Heart left ventricle (tissue), 16 donors: ENCODE measurements around the gene LMBRD1. TPM values are rescaled to one million over a fixed set of nuclear protein-coding genes. Genes with fewer than 3 reads are reported as not detected.
A peak's percentile ranks its signal among the peaks of the same experiment; 100 is the strongest.

ENCODE experiments used
- ATAC-seq, 4 donors: fragments of 200-7000 bp; cut with Tn5 transposase; one replicate each; pipeline ENCODE4 v1.9.1; 2020 to 2022; ENCODE audit warnings: moderate library complexity in 4 of 4, mild to moderate bottlenecking in 3 of 4, moderate number of reproducible peaks in 1 of 4
- DNase-seq, 5 donors: peaks; one replicate each; pipeline ENCODE4 v3.0.0-alpha.2; 2020
- H3K27ac ChIP-seq, 12 donors: fragments of 200-600 bp; sonication (generic) in 4 of 12; one replicate each; pipeline versions ENCODE4 v1.5.0 to v1.8.0; 2016 to 2022; ENCODE audit warnings: mild to moderate bottlenecking in 2 of 12
- H3K27me3 ChIP-seq, 9 donors: fragments of 200-600 bp; sonication (generic) in 2 of 9; one replicate each; pipeline versions ENCODE4 v1.5.1 to v1.8.0; 2016 to 2022; ENCODE audit warnings: mild to moderate bottlenecking in 3 of 9
- H3K36me3 ChIP-seq, 9 donors: fragments of 200-600 bp; sonication (generic) in 2 of 9; one replicate each; pipeline versions ENCODE4 v1.5.0 to v1.8.0; 2018 to 2022; ENCODE audit warnings: mild to moderate bottlenecking in 2 of 9
- H3K4me1 ChIP-seq, 12 donors: fragments of 200-600 bp; sonication (generic) in 4 of 12; one replicate each; pipeline versions ENCODE4 v1.5.0 to v1.8.0; 2016 to 2022; ENCODE audit warnings: mild to moderate bottlenecking in 3 of 12
- H3K4me3 ChIP-seq, 12 donors: fragments of 200-600 bp; sonication (generic) in 4 of 12; one replicate each; pipeline versions ENCODE4 v1.5.0 to v1.8.0; 2017 to 2022; ENCODE audit warnings: mild to moderate bottlenecking in 9 of 12, moderate library complexity in 4 of 12
- H3K9me3 ChIP-seq, 12 donors: fragments of 200-600 bp; sonication (generic) in 4 of 12; one replicate each; pipeline versions ENCODE4 v1.5.0 to v1.8.0; 2016 to 2022; ENCODE audit warnings: mild to moderate bottlenecking in 1 of 12
- CTCF ChIP-seq, 12 donors: fragments of 200-600 bp; sonication (generic) in 4 of 12; IDR thresholded peaks; one replicate each; pipeline versions ENCODE4 v1.5.0 to v1.8.0; 2018 to 2022; ENCODE audit warnings: antibody characterized with exemption in 12 of 12, mild to moderate bottlenecking in 5 of 12
- POLR2A ChIP-seq, 2 donors: fragments of 450-650 bp; IDR thresholded peaks; one replicate each; pipeline ENCODE4 v1.6.1; 2017; ENCODE audit warnings: antibody characterized with exemption in 2 of 2, mild to moderate bottlenecking in 2 of 2, moderate library complexity in 2 of 2
- WGBS, 4 donors: extraction: QIAGEN DNeasy Blood & Tissue Kit in 2 of 4; methylation state at CpG; one replicate each; pipeline versions ENCODE4 v1.1.5 to v1.1.7; 2013 to 2018; 5-methylcytosine and 5-hydroxymethylcytosine counted together
- intact Hi-C, 10 donors: fragments of 100-400 bp; cut with DNase I; formaldehyde crosslinking; loops; one replicate each; pipeline versions ENCODE4 v1.11.1 to v1.14.2; 2022
- polyA plus RNA-seq, 2 donors: library from polyadenylated mRNA; stranded (reverse); fragments of 200-250 nt; gene quantifications; one replicate each; pipeline ENCODE4 v1.2.3, GENCODE V29; 2013
- total RNA-seq, 9 donors: library from RNA; depleted of rRNA in 2 of 9; stranded (reverse); fragments of >200 nt in 2 of 9; fragmentation: NEBNext Ultra II Directional in 3 of 9; extraction: Animal tissue kit (Norgen Biotek cat#: 25700) in 3 of 9; gene quantifications; one replicate each; pipeline versions ENCODE4 v1.1.0 to v1.2.4, GENCODE V29; 2016 to 2023
- donor health status: ischemic (EF 13 %, LVEDD 7.1; RV severe dilation, severe dysfunction).
- donor health status: healthy with polysubstance abuse.
- donor health status: DM: no; HTN: yes; CAD: no.
- donor health status: DM: no; HTN: no; CAD: no.
- donor health status: ischemic (EF 25% LVEDD 6.9; RV normal size, moderate dysfunction).
- donor health status: ischemic (EF 25% LVEDD 5.7; RV mildly dilated, moderate dysfunction).
- donor health status: healthy.
- donor health status: DM: yes; HTN: yes; CAD: no.
- donor health status: ischemic (EF 35%, LVEDD 5.7; RV mildly dilated, moderate dysfunction).
- donor health status: nonischemic (EF 11% LVEDD 7.7; RV severe dilation, severe dysfunction).
- donor health status: DM: yes; HTN: yes; CAD: no.
- donor health status: PGD.
- donor health status: ischemic (EF 29% LVEDD 5.4; RV normal size, mild dysfunction).
- donor health status: nonischemic (EF 23%, LVEDD 6.1; RV moderate dilation, normal function).

Gene LMBRD1
- total and polyA plus RNA-seq, 11 donors = 37.0 to 53.6 (median 45.1) TPM

- intact Hi-C loops = no loop called here
- DNase-seq (no peak), ATAC-seq (no peak)
- no peaks in the 10 kb centered on the region for H3K9me3 ChIP-seq
- 54 to 64% (median 60%) methylated on average over 3 of the region's 3 CpGs for WGBS, 4 donors
- peaks cover 0 to 34% (median 9%) of the 10 kb centered on the region in 12 donors for H3K4me1 ChIP-seq
- H3K27ac ChIP-seq = no peak overlapping the region
- peaks cover 0 to 30% (median 18%) of the 10 kb centered on the region in 9 donors for H3K36me3 ChIP-seq
- no peak overlapping the region for H3K4me3 ChIP-seq
- no peak for TF ChIP-seq POLR2A (IDR thresholded peaks at IDR 0.05)
- TF ChIP-seq CTCF (IDR thresholded peaks at IDR 0.05) = peak in 1 of 12 donors; percentile 6
- no peaks in the 10 kb centered on the region for H3K27me3 ChIP-seq
Observed at GRCh38 chr6:69784595-69785377, 12.0 kb downstream of the LMBRD1 start.

- TF ChIP-seq POLR2A (IDR thresholded peaks at IDR 0.05) (no peak), CTCF (IDR thresholded peaks at IDR 0.05) (no peak)
- H3K27ac ChIP-seq = no peak overlapping the region
- peaks cover 0 to 32% (median 8%) of the 10 kb centered on the region in 12 donors for H3K4me1 ChIP-seq
- no peak overlapping the region for H3K4me3 ChIP-seq
- H3K36me3 ChIP-seq = peaks cover 0 to 29% (median 8%) of the 10 kb centered on the region in 9 donors
- DNase-seq (no peak), ATAC-seq (no peak)
- 94 to 100% (median 98%) methylated on average over 1 of the region's 1 CpG for WGBS, 4 donors
- no peaks in the 10 kb centered on the region for H3K27me3 ChIP-seq
- H3K9me3 ChIP-seq = no peaks in the 10 kb centered on the region
- intact Hi-C loops = no loop called here
Observed at GRCh38 chr6:69783108-69783507, 13.7 kb downstream of the LMBRD1 start.

- DNase-seq = no peak
- Histone ChIP-seq H3K36me3 (peaks cover 0 to 35% (median 12%) of the 10 kb centered on the region in 9 donors), H3K4me1 (peaks cover 0 to 29% (median 8%) of the 10 kb centered on the region in 12 donors), H3K27me3 (no peaks in the 10 kb centered on the region), H3K27ac (no peak overlapping the region), H3K4me3 (no peak overlapping the region), H3K9me3 (no peaks in the 10 kb centered on the region)
- ATAC-seq = no peak
- WGBS, 4 donors = 48 to 54% (median 50%) methylated on average over 2 of the region's 2 CpGs
- no peak for TF ChIP-seq CTCF (IDR thresholded peaks at IDR 0.05)
- TF ChIP-seq POLR2A (IDR thresholded peaks at IDR 0.05) = no peak
- intact Hi-C loops = no loop called here
Observed at GRCh38 chr6:69780585-69781178, 16.1 kb downstream of the LMBRD1 start.

- intact Hi-C loops = no loop called here
- Histone ChIP-seq H3K27me3 (no peaks in the 10 kb centered on the region), H3K36me3 (peaks cover 0 to 30% (median 12%) of the 10 kb centered on the region in 9 donors), H3K27ac (no peak overlapping the region), H3K4me1 (peaks cover 0 to 5% (median 2%) of the 10 kb centered on the region in 12 donors), H3K4me3 (no peak overlapping the region), H3K9me3 (no peaks in the 10 kb centered on the region)
- no peak for TF ChIP-seq POLR2A (IDR thresholded peaks at IDR 0.05)
- TF ChIP-seq CTCF (IDR thresholded peaks at IDR 0.05) = no peak
- ATAC-seq = no peak
- no peak for DNase-seq
Observed at GRCh38 chr6:69775941-69776340, 20.9 kb downstream of the LMBRD1 start.
